H1 (cell line): ENCODE measurements around the gene BPIFB6. TPM values are rescaled to one million over a fixed set of nuclear protein-coding genes. Genes with fewer than 3 reads are reported as not detected.

ENCODE experiments used
- CBX5 ChIP-seq: fragments of 300-800, 300-1000 bp; sonication (generic); IDR thresholded peaks from 2 replicates; pipeline ENCODE4 v1.7.1; 2016; ENCODE audit warnings: antibody characterized with exemption, low read length, low read depth
- CEBPB ChIP-seq: IDR thresholded peaks from 2 replicates; pipeline ENCODE4 v1.6.1; 2012; ENCODE audit warnings: low read depth, low read length
- CHD1 ChIP-seq: IDR thresholded peaks from 2 replicates; pipeline ENCODE4 v1.6.1; 2012; ENCODE audit warnings: low read depth, low read length, improper control_type of control experiment
- CHD7 ChIP-seq: fragments of 300-600 bp; sonication (generic); IDR thresholded peaks from 2 replicates; pipeline ENCODE4 v1.7.1; 2012; ENCODE audit warnings: low read length, moderate library complexity, mild to moderate bottlenecking, inconsistent platforms; ENCODE audit not compliant: insufficient replicate concordance
- CREB1 ChIP-seq: IDR thresholded peaks from 2 replicates; pipeline ENCODE4 v1.6.1; 2012; ENCODE audit warnings: inconsistent platforms
- EZH2 ChIP-seq: fragments of 200-600 bp; sonication (generic); IDR thresholded peaks from 2 replicates; pipeline ENCODE4 v1.7.1; 2012; ENCODE audit warnings: low read depth, mild to moderate bottlenecking, moderate library complexity, low read length, inconsistent platforms; ENCODE audit not compliant: severe bottlenecking
- GABPA ChIP-seq: IDR thresholded peaks from 2 replicates; pipeline ENCODE4 v1.6.1; 2011; ENCODE audit warnings: mild to moderate bottlenecking, low read length, moderate library complexity, borderline replicate concordance; ENCODE audit not compliant: insufficient read depth
- KDM5A ChIP-seq: fragments of 200-600 bp; IDR thresholded peaks from 2 replicates; pipeline ENCODE4 v1.7.1; 2012; ENCODE audit warnings: mild to moderate bottlenecking, low read length, inconsistent platforms, mixed read lengths
- MAFK ChIP-seq: IDR thresholded peaks from 2 replicates; pipeline ENCODE4 v1.6.1; 2012; ENCODE audit warnings: low read depth, mild to moderate bottlenecking, improper control_type of control experiment, low read length
- RBBP5 ChIP-seq: IDR thresholded peaks from 2 replicates; pipeline ENCODE4 v1.7.1; 2012; ENCODE audit warnings: low read depth, mild to moderate bottlenecking, inconsistent platforms, low read length, moderate library complexity, borderline replicate concordance
- SIN3A ChIP-seq, 2 experiments: IDR thresholded peaks in 1 of 2; conservative IDR thresholded peaks in 1 of 2; 2 replicates each; pipeline ENCODE4 v1.6.1; 2011 to 2012; ENCODE audit warnings: low read length in 2 of 2, improper control_type of control experiment in 1 of 2, low read depth in 1 of 2, mild to moderate bottlenecking in 1 of 2
- SP1 ChIP-seq: IDR thresholded peaks from 2 replicates; pipeline ENCODE4 v1.6.1; 2011; ENCODE audit warnings: low read depth, low read length
- polyA plus RNA-seq, 7 experiments: library from polyadenylated mRNA; depleted of rRNA in 3 of 7; stranded (reverse) in 5 of 7; unstranded in 2 of 7; fragments of >200 nt in 5 of 7; fragments of 200-250 nt in 2 of 7; gene quantifications; 1 replicate in 5 of 7; 2 replicates in 1 of 7; 4 replicates in 1 of 7; pipeline versions ENCODE4 v1.2.1 to v1.2.3, GENCODE V29; 2011 to 2013; ENCODE audit warnings: missing spikeins in 2 of 7, mixed read lengths in 2 of 7
- total RNA-seq: library from RNA; stranded (reverse); fragmentation: NEBNext Ultra II Directional; extraction: Animal tissue kit (Norgen Biotek cat#: 25700); gene quantifications from 2 replicates; pipeline ENCODE4 v1.2.1, GENCODE V29; 2021

BPIFB6 gene
- total and polyA plus RNA-seq, 2 of the 8 experiments (the other 6 are each of a cell fraction or from before 2014, with no cell fraction given) = not detected

GRCh38 chr20:32993496-32994050, 37.9 kb upstream of the BPIFB6 start (continued):
- TF ChIP-seq CHD7 = no peak
- TF ChIP-seq CREB1 = no peak
- TF ChIP-seq CEBPB = no peak
- no peak for TF ChIP-seq CHD1
- TF ChIP-seq EZH2 = no peak
- no peak for TF ChIP-seq RBBP5
- no peak for TF ChIP-seq MAFK
- no peak for TF ChIP-seq SIN3A (conservative IDR thresholded peaks at IDR 0.05 in 1 of 2, IDR thresholded peaks at IDR 0.05 in 1 of 2; ENCODE audit: low read depth in 1 of 2, low read length in 2 of 2)
- no peak for TF ChIP-seq GABPA
- no peak for TF ChIP-seq CBX5
- TF ChIP-seq SP1 = no peak
- no peak for TF ChIP-seq KDM5A
